ENCODE measurements around the gene IGFL4.

IGFL4 gene

GRCh38 chr19:46058778-46059177 is 18.0 kb upstream of the IGFL4 start:
- Histone ChIP-seq H3K4me3 (ENCODE audit: low read depth in 1 of 2, low read length in 2 of 2) (no peak overlapping the region), H3K27me3 (ENCODE audit: low read depth, low read length) (peaks cover 3% of the 10 kb centered on the region), H3K36me3 (ENCODE audit: control insufficient read depth in 1 of 2, insufficient read depth in 2 of 2, low read length in 2 of 2) (no peaks in the 10 kb centered on the region), H3K9me3 (ENCODE audit: control insufficient read depth in 1 of 2, low read length in 2 of 2) (no peaks in the 10 kb centered on the region), H3K27ac (ENCODE audit: low read length) (no peak overlapping the region), H3K4me1 (ENCODE audit: control insufficient read depth in 1 of 2, insufficient read depth in 2 of 2, low read length in 2 of 2) (no peaks in the 10 kb centered on the region)

- no peaks in the 10 kb centered on the region for H3K4me1 ChIP-seq (ENCODE audit: control insufficient read depth in 1 of 2, insufficient read depth in 2 of 2, low read length in 2 of 2)
- H3K36me3 ChIP-seq (ENCODE audit: control insufficient read depth in 1 of 2, insufficient read depth in 2 of 2, low read length in 2 of 2), result no peaks in the 10 kb centered on the region
- H3K9me3 ChIP-seq (ENCODE audit: control insufficient read depth in 1 of 2, low read length in 2 of 2), result no peaks in the 10 kb centered on the region
- peaks cover 3% of the 10 kb centered on the region for H3K27me3 ChIP-seq (ENCODE audit: low read depth, low read length)
- H3K4me3 ChIP-seq (ENCODE audit: low read depth in 1 of 2, low read length in 2 of 2), result no peak overlapping the region
- no peak overlapping the region for H3K27ac ChIP-seq (ENCODE audit: low read length)
Observed at GRCh38 chr19:46056536-46056935, 15.7 kb upstream of the IGFL4 start.

GRCh38 chr19:46052896-46053295 is 12.1 kb upstream of the IGFL4 start:
- Histone ChIP-seq H3K4me3 (ENCODE audit: low read depth in 1 of 2, low read length in 2 of 2) (no peak overlapping the region), H3K4me1 (ENCODE audit: control insufficient read depth in 1 of 2, insufficient read depth in 2 of 2, low read length in 2 of 2) (no peaks in the 10 kb centered on the region), H3K27me3 (ENCODE audit: low read depth, low read length) (no peaks in the 10 kb centered on the region), H3K9me3 (ENCODE audit: control insufficient read depth in 1 of 2, low read length in 2 of 2) (no peaks in the 10 kb centered on the region), H3K27ac (ENCODE audit: low read length) (no peak overlapping the region), H3K36me3 (ENCODE audit: control insufficient read depth in 1 of 2, insufficient read depth in 2 of 2, low read length in 2 of 2) (no peaks in the 10 kb centered on the region)

- Histone ChIP-seq H3K4me1 (ENCODE audit: control insufficient read depth in 1 of 2, insufficient read depth in 2 of 2, low read length in 2 of 2) (no peaks in the 10 kb centered on the region), H3K27me3 (ENCODE audit: low read depth, low read length) (no peaks in the 10 kb centered on the region), H3K27ac (ENCODE audit: low read length) (no peak overlapping the region), H3K4me3 (ENCODE audit: low read depth in 1 of 2, low read length in 2 of 2) (no peak overlapping the region), H3K9me3 (ENCODE audit: control insufficient read depth in 1 of 2, low read length in 2 of 2) (peaks cover 0 to 2% of the 10 kb centered on the region in 2 donors), H3K36me3 (ENCODE audit: control insufficient read depth in 1 of 2, insufficient read depth in 2 of 2, low read length in 2 of 2) (no peaks in the 10 kb centered on the region)
Observed at GRCh38 chr19:46049597-46049996, 8.8 kb upstream of the IGFL4 start.

DNA sequence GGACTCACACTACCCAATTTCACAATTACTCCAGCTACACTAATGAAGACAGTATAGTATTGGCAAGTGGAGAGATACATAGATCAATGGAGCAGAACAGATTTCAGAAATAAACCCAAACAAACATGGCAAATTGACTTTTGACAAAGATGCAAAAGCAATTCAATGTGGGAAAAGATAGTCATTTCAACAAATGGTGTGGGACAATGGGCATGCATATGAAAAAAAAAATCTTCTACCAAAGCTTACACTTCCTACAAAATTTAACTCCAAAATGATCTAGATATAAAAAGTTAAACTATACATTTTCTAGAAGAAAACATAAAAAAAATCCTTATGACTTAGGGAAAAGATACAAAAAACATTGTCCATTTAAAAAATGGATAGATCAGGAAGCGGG is 2.7 kb upstream of the IGFL4 start:
- no peak overlapping the region for H3K27ac ChIP-seq (ENCODE audit: low read length)
- no peaks in the 10 kb centered on the region for H3K36me3 ChIP-seq (ENCODE audit: control insufficient read depth in 1 of 2, insufficient read depth in 2 of 2, low read length in 2 of 2)
- no peak overlapping the region for H3K4me3 ChIP-seq (ENCODE audit: low read depth in 1 of 2, low read length in 2 of 2)
- peaks cover 12% of the 10 kb centered on the region for H3K27me3 ChIP-seq (ENCODE audit: low read depth, low read length)
- H3K4me1 ChIP-seq (ENCODE audit: control insufficient read depth in 1 of 2, insufficient read depth in 2 of 2, low read length in 2 of 2), result no peaks in the 10 kb centered on the region
- peaks cover 0 to 9% of the 10 kb centered on the region in 2 donors for H3K9me3 ChIP-seq (ENCODE audit: control insufficient read depth in 1 of 2, low read length in 2 of 2)

GRCh38 chr19:46042252-46042883 is 1.6 kb upstream of the IGFL4 start:
- Histone ChIP-seq H3K4me3 (ENCODE audit: low read depth in 1 of 2, low read length in 2 of 2) (no peak overlapping the region), H3K9me3 (ENCODE audit: control insufficient read depth in 1 of 2, low read length in 2 of 2) (peaks cover 0 to 9% of the 10 kb centered on the region in 2 donors), H3K36me3 (ENCODE audit: control insufficient read depth in 1 of 2, insufficient read depth in 2 of 2, low read length in 2 of 2) (no peaks in the 10 kb centered on the region), H3K4me1 (ENCODE audit: control insufficient read depth in 1 of 2, insufficient read depth in 2 of 2, low read length in 2 of 2) (no peaks in the 10 kb centered on the region), H3K27ac (ENCODE audit: low read length) (no peak overlapping the region), H3K27me3 (ENCODE audit: low read depth, low read length) (peaks cover 12% of the 10 kb centered on the region)

- peaks cover 12% of the 10 kb centered on the region for H3K27me3 ChIP-seq (ENCODE audit: low read depth, low read length)
- no peaks in the 10 kb centered on the region for H3K36me3 ChIP-seq (ENCODE audit: control insufficient read depth in 1 of 2, insufficient read depth in 2 of 2, low read length in 2 of 2)
- H3K27ac ChIP-seq (ENCODE audit: low read length), result no peak overlapping the region
- H3K9me3 ChIP-seq (ENCODE audit: control insufficient read depth in 1 of 2, low read length in 2 of 2), result peaks cover 0 to 12% of the 10 kb centered on the region in 2 donors
- no peaks in the 10 kb centered on the region for H3K4me1 ChIP-seq (ENCODE audit: control insufficient read depth in 1 of 2, insufficient read depth in 2 of 2, low read length in 2 of 2)
- H3K4me3 ChIP-seq (ENCODE audit: low read depth in 1 of 2, low read length in 2 of 2), result no peak overlapping the region
Observed at GRCh38 chr19:46040125-46040524, 677 bp downstream of the IGFL4 start.

- Histone ChIP-seq H3K27ac (ENCODE audit: low read length) (no peak overlapping the region), H3K4me3 (ENCODE audit: low read depth in 1 of 2, low read length in 2 of 2) (no peak overlapping the region), H3K27me3 (ENCODE audit: low read depth, low read length) (peaks cover 12% of the 10 kb centered on the region), H3K36me3 (ENCODE audit: control insufficient read depth in 1 of 2, insufficient read depth in 2 of 2, low read length in 2 of 2) (no peaks in the 10 kb centered on the region), H3K4me1 (ENCODE audit: control insufficient read depth in 1 of 2, insufficient read depth in 2 of 2, low read length in 2 of 2) (no peaks in the 10 kb centered on the region), H3K9me3 (ENCODE audit: control insufficient read depth in 1 of 2, low read length in 2 of 2) (peaks cover 0 to 2% of the 10 kb centered on the region in 2 donors)
Observed at GRCh38 chr19:46036744-46037128, 4.1 kb downstream of the IGFL4 start.

GRCh38 chr19:46035986-46036743 is 4.6 kb downstream of the IGFL4 start:
- no peak overlapping the region for H3K27ac ChIP-seq (ENCODE audit: low read length)

DNA sequence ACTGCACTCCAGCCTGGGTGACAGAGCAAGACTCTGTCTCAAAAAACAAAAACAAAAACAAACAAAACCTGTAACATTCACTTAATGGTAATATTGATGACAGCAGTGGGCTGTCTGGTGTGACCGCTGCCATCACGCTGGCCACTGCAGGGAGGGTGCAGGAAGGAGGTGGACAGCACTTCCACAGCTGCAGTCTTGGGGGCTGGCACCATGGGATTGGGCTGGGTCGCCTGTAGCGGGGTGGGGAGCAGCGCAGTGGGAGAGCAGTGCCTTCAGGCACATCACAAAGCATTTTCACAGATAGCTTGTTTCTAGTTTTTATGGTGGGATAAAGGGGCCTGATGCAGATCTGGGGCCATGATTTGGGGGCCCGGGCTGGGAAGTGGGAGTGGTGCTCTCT is 5.3 kb downstream of the IGFL4 start:
- peaks cover 6% of the 10 kb centered on the region for H3K27me3 ChIP-seq (ENCODE audit: low read depth, low read length)
- peaks cover 0 to 2% of the 10 kb centered on the region in 2 donors for H3K9me3 ChIP-seq (ENCODE audit: control insufficient read depth in 1 of 2, low read length in 2 of 2)
- no peaks in the 10 kb centered on the region for H3K36me3 ChIP-seq (ENCODE audit: control insufficient read depth in 1 of 2, insufficient read depth in 2 of 2, low read length in 2 of 2)
- no peaks in the 10 kb centered on the region for H3K4me1 ChIP-seq (ENCODE audit: control insufficient read depth in 1 of 2, insufficient read depth in 2 of 2, low read length in 2 of 2)
- H3K4me3 ChIP-seq (ENCODE audit: low read depth in 1 of 2, low read length in 2 of 2), result no peak overlapping the region
- H3K27ac ChIP-seq (ENCODE audit: low read length), result no peak overlapping the region

More at GRCh38 chr19:46035986-46036743, 4.6 kb downstream of the IGFL4 start:
- Histone ChIP-seq H3K4me1 (ENCODE audit: control insufficient read depth in 1 of 2, insufficient read depth in 2 of 2, low read length in 2 of 2) (no peaks in the 10 kb centered on the region), H3K27me3 (ENCODE audit: low read depth, low read length) (peaks cover 7% of the 10 kb centered on the region), H3K9me3 (ENCODE audit: control insufficient read depth in 1 of 2, low read length in 2 of 2) (peaks cover 0 to 2% of the 10 kb centered on the region in 2 donors), H3K4me3 (ENCODE audit: low read depth in 1 of 2, low read length in 2 of 2) (no peak overlapping the region), H3K36me3 (ENCODE audit: control insufficient read depth in 1 of 2, insufficient read depth in 2 of 2, low read length in 2 of 2) (no peaks in the 10 kb centered on the region)

DNA sequence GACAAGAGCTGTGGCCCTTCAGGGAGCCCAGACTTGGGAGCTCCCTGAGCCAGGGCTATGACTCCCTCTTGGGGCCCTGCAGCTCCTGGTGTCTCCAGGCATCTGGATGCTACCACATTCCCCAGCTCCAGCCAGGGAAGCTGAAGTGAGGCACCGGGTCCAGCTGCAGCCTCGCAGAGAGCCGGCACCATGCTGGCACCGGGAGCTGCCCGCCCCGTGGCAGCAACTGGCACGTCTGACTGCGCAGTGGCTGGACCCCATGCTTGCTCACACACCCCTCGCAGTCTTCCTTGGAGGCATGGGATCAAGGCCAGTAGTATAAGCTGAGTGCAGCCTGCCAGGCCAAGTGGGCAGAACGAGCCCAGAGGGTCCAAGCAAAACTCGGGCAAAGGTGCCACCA is 7.4 kb downstream of the IGFL4 start:
- Histone ChIP-seq H3K4me3 (ENCODE audit: low read depth in 1 of 2, low read length in 2 of 2) (no peak overlapping the region), H3K4me1 (ENCODE audit: control insufficient read depth in 1 of 2, insufficient read depth in 2 of 2, low read length in 2 of 2) (no peaks in the 10 kb centered on the region), H3K27ac (ENCODE audit: low read length) (no peak overlapping the region), H3K27me3 (ENCODE audit: low read depth, low read length) (no peaks in the 10 kb centered on the region), H3K36me3 (ENCODE audit: control insufficient read depth in 1 of 2, insufficient read depth in 2 of 2, low read length in 2 of 2) (no peaks in the 10 kb centered on the region), H3K9me3 (ENCODE audit: control insufficient read depth in 1 of 2, low read length in 2 of 2) (peaks cover 0 to 2% of the 10 kb centered on the region in 2 donors)

All from muscle layer of duodenum (tissue), 2 donors.